GM12874 (cell line): ENCODE data around the gene PRKN.

ENCODE experiments used
- TF ChIP-seq, protein P1 (sequence below): IDR thresholded peaks from 2 replicates; pipeline ENCODE4 v1.5.1; 2011; ENCODE audit warnings: low read depth, mild to moderate bottlenecking, control low read depth, low read length, moderate library complexity; ENCODE audit not compliant: insufficient read depth

The PRKN gene

DNA sequence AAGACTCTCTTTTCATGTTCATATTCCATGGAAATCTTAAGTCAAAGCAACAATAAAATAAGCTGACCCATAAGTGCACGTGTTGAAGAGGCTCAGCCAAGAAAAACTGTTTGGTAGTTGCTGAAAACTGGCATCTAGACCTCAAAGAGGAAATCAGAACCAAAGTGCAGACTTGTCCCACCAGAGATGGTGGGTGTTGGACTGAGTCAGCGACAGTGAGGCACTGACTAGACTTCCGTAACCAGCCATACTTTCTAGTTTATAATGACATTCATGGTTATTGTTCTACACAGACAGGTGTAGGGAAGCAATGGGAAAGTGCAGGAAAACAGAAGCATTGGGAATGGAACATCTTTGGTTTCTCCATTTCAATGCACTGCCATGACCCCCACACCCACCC is 1278.0 kb downstream of the PRKN start:
- TF ChIP-seq, protein P1, sequence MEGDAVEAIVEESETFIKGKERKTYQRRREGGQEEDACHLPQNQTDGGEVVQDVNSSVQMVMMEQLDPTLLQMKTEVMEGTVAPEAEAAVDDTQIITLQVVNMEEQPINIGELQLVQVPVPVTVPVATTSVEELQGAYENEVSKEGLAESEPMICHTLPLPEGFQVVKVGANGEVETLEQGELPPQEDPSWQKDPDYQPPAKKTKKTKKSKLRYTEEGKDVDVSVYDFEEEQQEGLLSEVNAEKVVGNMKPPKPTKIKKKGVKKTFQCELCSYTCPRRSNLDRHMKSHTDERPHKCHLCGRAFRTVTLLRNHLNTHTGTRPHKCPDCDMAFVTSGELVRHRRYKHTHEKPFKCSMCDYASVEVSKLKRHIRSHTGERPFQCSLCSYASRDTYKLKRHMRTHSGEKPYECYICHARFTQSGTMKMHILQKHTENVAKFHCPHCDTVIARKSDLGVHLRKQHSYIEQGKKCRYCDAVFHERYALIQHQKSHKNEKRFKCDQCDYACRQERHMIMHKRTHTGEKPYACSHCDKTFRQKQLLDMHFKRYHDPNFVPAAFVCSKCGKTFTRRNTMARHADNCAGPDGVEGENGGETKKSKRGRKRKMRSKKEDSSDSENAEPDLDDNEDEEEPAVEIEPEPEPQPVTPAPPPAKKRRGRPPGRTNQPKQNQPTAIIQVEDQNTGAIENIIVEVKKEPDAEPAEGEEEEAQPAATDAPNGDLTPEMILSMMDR: no peak

DNA sequence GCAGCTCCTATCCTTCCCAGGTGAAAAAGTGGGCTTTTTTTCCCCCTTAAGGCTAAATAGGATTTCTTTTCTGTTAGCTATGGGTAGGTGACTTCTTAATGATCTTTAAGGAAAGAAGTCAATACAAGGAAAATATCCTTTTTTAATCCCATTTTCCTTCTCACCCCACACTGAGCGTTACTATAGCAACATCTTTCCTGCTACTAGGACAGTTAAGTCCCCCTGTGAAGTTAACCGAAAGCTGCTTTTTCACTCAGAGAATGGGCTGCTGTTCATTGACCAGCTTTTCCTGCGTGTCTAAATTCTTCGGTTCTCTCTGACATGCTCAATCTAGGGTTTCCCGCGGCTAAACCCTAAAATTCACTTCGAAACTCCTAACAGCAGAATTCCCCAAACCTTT is 1280.6 kb downstream of the PRKN start:
- TF ChIP-seq, protein P1: no peak

DNA sequence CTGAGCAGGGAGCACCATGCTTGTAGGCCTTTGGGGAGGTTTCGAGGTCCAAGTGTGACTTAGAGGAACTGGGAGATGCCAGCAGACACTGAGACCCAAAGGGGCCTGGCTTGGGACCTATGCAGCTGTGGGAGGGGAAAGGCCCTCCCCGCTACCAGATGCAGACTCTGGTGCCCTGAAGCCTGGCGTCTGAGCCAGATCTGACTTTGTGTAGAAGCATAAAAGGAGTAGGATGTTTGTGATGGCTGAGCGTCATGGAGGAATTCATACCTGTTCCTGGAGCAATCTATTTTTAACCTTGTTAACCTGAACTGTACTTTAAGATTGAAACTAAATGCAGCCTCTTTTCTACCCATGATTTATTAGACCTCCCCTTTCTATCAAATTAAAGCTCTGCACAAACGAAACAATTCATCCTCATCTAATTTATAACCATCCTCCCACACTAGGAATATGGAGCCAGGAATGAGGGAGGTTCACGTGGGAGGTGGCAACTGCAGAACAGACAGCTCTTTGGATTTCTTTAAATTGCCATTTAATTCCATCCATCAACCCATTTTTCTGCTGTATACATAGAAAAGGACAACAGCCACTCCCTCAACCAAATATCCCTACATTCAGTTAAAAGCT is 1281.2 kb downstream of the PRKN start:
- TF ChIP-seq, protein P1: no peak

DNA sequence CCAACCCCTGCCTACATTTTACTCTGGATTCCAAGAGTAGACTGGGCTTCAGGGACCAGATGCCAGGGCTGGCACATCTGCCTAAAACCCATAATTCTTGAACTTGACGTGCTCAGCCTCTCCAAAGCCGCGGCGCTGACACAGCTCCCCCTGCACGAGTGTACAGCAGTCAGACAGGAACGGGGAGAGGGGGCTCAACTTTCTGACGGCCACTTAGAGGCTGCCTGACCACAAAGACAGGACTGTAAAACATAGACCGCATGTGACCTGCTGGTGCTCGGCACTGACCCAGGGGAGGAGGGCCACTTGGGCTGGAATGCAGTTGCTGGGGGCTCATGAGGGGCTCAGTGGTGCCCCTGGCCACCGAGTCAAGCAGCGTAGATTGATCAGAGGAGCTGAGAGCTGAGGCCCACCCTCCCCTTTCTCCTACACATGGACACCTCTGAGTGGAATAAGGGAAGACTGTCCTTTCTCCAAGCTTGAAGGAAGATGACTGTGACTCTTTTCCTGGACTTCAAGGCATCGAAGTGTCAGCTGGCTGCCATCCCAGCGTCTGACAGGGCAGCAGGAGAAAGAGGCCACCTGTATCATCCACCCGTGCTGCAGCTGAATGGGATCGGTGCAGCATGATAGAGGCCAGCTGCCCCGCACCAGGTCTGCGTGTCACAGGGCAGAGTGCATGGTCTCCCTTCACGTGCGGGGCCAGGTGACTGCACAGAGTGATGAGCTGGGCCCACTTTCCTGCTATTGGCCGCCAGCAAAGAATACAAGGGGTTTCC is 1282.4 kb downstream of the PRKN start:
- TF ChIP-seq, protein P1: no peak

DNA sequence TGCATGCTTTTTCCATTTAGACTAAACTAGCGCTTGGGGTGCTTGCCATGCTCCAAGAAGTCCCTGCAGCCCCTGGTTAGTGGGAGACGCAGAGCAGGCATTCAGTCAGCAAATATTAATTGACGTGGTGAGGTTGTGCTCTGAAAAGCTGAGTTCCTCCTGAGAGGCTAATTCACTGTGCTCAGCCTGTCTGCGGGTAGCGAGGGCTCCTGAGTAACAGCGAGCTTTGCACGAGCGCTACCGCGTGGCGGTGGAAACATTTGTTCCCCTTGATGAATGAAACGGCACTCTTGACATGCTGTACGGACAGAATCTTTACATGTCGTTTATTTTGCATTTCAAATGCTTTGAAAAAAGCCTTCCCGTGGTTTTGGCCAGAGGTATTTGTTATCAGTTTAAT is 1283.1 kb downstream of the PRKN start:
- TF ChIP-seq, protein P1: no peak

DNA sequence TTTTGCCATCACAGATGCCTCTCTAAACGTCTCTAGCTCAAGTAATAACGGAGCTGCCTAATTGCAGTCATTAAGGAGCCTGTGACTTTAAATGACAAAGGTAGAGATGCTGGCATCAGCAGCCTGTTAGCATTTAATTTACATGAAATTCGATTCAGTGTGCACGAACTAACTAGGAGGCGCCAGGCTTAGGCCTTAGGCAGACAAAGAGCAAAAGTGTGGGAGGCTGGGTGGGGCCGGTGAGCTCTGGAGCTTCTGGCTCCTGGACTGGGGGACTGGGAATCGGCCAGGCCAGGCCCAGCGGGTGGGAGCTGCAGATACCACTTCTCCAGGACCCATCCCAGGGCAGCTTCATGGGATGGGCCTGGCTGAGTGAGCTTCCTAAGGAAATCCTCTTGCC is 1283.7 kb downstream of the PRKN start:
- TF ChIP-seq, protein P1: no peak

DNA sequence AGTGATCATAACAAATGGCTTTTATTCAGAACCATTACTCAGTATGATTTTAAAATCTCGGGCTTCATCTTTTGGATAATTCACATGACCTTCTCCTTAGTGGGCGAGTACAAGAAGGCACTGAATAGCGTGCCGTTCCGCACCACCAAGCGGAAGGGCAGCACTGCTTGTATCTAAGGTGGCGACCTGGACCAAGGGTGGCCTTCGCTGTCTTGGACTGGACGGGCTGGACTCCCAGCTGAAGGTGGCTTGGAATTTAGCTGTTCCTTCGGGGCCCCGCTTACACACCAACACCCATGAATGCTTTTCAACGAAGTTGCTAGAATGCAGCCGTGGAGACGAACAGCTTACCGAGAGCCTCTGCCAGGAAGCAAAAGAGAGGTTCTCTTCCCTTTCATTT is 1285.1 kb downstream of the PRKN start:
- TF ChIP-seq, protein P1: no peak
